Trophoblast cell (in vitro differentiated cells and primary cell): ENCODE data around the gene BAAT.

Experiments
- DNase-seq, 2 donors: peaks; one replicate each; pipeline ENCODE4 v3.0.0-alpha.2; 2016
- H2AFZ ChIP-seq: 2 replicates; pipeline ENCODE4 v1.6.1; 2013; ENCODE audit warnings: low read length, moderate library complexity, mild to moderate bottlenecking; ENCODE audit not compliant: insufficient read depth, poor library complexity
- H2AK5ac ChIP-seq: 2 replicates; pipeline ENCODE4 v1.6.1; 2013; ENCODE audit warnings: mild to moderate bottlenecking, low read length
- H2BK120ac ChIP-seq: 2 replicates; pipeline ENCODE4 v1.6.1; 2013; ENCODE audit warnings: low read length, mild to moderate bottlenecking, moderate library complexity; ENCODE audit not compliant: insufficient read depth, poor library complexity
- H2BK12ac ChIP-seq: 2 replicates; pipeline ENCODE4 v1.6.1; 2013; ENCODE audit warnings: mild to moderate bottlenecking, low read length, moderate library complexity
- H2BK5ac ChIP-seq: 2 replicates; pipeline ENCODE4 v1.6.1; 2013; ENCODE audit warnings: low read length, low read depth, moderate library complexity, mild to moderate bottlenecking; ENCODE audit not compliant: poor library complexity
- H3K14ac ChIP-seq: 2 replicates; pipeline ENCODE4 v1.6.1; 2013; ENCODE audit warnings: mild to moderate bottlenecking, low read length
- H3K18ac ChIP-seq: 2 replicates; pipeline ENCODE4 v1.6.1; 2013; ENCODE audit warnings: mild to moderate bottlenecking, low read length
- H3K23ac ChIP-seq: 2 replicates; pipeline ENCODE4 v1.6.1; 2013; ENCODE audit warnings: low read length
- H3K27ac ChIP-seq: 2 replicates; pipeline ENCODE4 v1.5.1; 2013; ENCODE audit warnings: low read depth, mild to moderate bottlenecking, inconsistent platforms, low read length, moderate library complexity
- H3K27me3 ChIP-seq: 2 replicates; pipeline ENCODE4 v1.6.1; 2013; ENCODE audit warnings: inconsistent platforms, mild to moderate bottlenecking, low read length, moderate library complexity; ENCODE audit not compliant: insufficient read depth
- H3K36me3 ChIP-seq, 2 experiments: 1 replicate in 1 of 2; 2 replicates in 1 of 2; pipeline ENCODE4 v1.6.1; 2013; ENCODE audit warnings: low read length in 2 of 2, mild to moderate bottlenecking in 2 of 2, moderate library complexity in 1 of 2; ENCODE audit not compliant: insufficient read depth in 2 of 2, control insufficient read depth in 1 of 2
- H3K4ac ChIP-seq: 2 replicates; pipeline ENCODE4 v1.6.1; 2013; ENCODE audit warnings: low read depth, mild to moderate bottlenecking, low read length, moderate library complexity
- H3K4me1 ChIP-seq, 2 experiments: 1 replicate in 1 of 2; 2 replicates in 1 of 2; pipeline ENCODE4 v1.6.1; 2013; ENCODE audit warnings: low read length in 2 of 2, mild to moderate bottlenecking in 2 of 2, moderate library complexity in 1 of 2; ENCODE audit not compliant: insufficient read depth in 2 of 2, control insufficient read depth in 1 of 2
- H3K4me2 ChIP-seq: 2 replicates; pipeline ENCODE4 v1.6.1; 2013; ENCODE audit warnings: inconsistent platforms, mild to moderate bottlenecking, low read length, moderate library complexity
- H3K4me3 ChIP-seq: 2 replicates; pipeline ENCODE4 v1.5.1; 2013; ENCODE audit warnings: mild to moderate bottlenecking, low read depth, low read length, inconsistent platforms
- H3K79me1 ChIP-seq: one replicate; pipeline ENCODE4 v1.6.1; 2013; ENCODE audit warnings: low read length
- H3K79me2 ChIP-seq: 2 replicates; pipeline ENCODE4 v1.6.1; 2013; ENCODE audit warnings: low read length, mild to moderate bottlenecking; ENCODE audit not compliant: control insufficient read depth, insufficient read depth, poor library complexity
- H3K9ac ChIP-seq: 2 replicates; pipeline ENCODE4 v1.6.1; 2013; ENCODE audit warnings: mild to moderate bottlenecking, low read length
- H3K9me3 ChIP-seq: 2 replicates; pipeline ENCODE4 v1.6.1; 2013; ENCODE audit warnings: low read depth, mild to moderate bottlenecking, control low read depth, inconsistent platforms, low read length; ENCODE audit not compliant: insufficient read depth
- H4K12ac ChIP-seq: 2 replicates; pipeline ENCODE4 v1.6.1; 2013; ENCODE audit warnings: low read depth, mild to moderate bottlenecking, low read length, moderate library complexity
- H4K8ac ChIP-seq: 2 replicates; pipeline ENCODE4 v1.6.1; 2013; ENCODE audit warnings: low read depth, mild to moderate bottlenecking, low read length, moderate library complexity
- H4K91ac ChIP-seq: one replicate; pipeline ENCODE4 v1.6.1; 2013; ENCODE audit warnings: low read depth, mild to moderate bottlenecking, low read length, moderate library complexity
- WGBS: extraction: QIAGEN DNeasy Blood & Tissue Kit; methylation state at CpG from one replicate; pipeline ENCODE4 v1.1.7; 2013; ENCODE audit warnings: missing lambda C conversion rate; ENCODE audit not compliant: insufficient read length, insufficient coverage; ENCODE audit errors: extremely low coverage; 5-methylcytosine and 5-hydroxymethylcytosine counted together

The BAAT gene

DNA sequence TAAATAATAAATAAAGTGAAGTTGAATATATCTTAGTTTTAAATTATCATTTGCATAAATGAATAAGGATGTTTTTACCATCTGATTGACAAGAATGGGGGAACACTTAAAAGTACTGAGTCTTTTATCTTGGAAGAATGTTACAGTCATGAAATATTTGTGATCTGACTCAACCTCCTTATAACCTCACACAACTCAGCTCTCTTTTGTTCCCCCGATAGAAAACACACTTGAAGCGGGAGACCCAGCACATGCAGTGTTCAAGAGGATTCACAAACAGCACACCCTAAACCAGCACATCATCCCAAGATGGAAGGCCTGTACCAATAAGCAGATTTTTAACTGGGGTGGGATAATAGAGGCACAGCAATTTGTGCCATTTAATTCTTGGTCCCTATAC, 15.5 kb downstream of the BAAT start:
- H3K4ac ChIP-seq: no peak overlapping the region
- no peak overlapping the region for H3K9ac ChIP-seq
- H3K14ac ChIP-seq: no peak overlapping the region
- H2BK5ac ChIP-seq: no peak overlapping the region
- peak in 1 of 2 donors; percentile 21 for DNase-seq
- H3K27ac ChIP-seq: no peak overlapping the region
- WGBS: no CpG with 5 or more reads among the region's 2 CpGs
- H3K23ac ChIP-seq: no peak overlapping the region
- no peak overlapping the region for H3K4me2 ChIP-seq
- H3K9me3 ChIP-seq: no peaks in the 10 kb centered on the region
- H3K4me3 ChIP-seq: no peak overlapping the region
- H3K79me2 ChIP-seq: no peaks in the 10 kb centered on the region
- H2BK12ac ChIP-seq: no peak overlapping the region
- no peak overlapping the region for H4K8ac ChIP-seq
- no peak overlapping the region for H3K18ac ChIP-seq
- no peaks in the 10 kb centered on the region for H3K4me1 ChIP-seq
- no peaks in the 10 kb centered on the region for H3K36me3 ChIP-seq
- no peaks in the 10 kb centered on the region for H3K79me1 ChIP-seq
- no peak overlapping the region for H2BK120ac ChIP-seq
- H4K12ac ChIP-seq: no peak overlapping the region
- no peak overlapping the region for H2AK5ac ChIP-seq
- no peaks in the 10 kb centered on the region for H3K27me3 ChIP-seq
- no peak overlapping the region for H2AFZ ChIP-seq
- no peak overlapping the region for H4K91ac ChIP-seq

DNA sequence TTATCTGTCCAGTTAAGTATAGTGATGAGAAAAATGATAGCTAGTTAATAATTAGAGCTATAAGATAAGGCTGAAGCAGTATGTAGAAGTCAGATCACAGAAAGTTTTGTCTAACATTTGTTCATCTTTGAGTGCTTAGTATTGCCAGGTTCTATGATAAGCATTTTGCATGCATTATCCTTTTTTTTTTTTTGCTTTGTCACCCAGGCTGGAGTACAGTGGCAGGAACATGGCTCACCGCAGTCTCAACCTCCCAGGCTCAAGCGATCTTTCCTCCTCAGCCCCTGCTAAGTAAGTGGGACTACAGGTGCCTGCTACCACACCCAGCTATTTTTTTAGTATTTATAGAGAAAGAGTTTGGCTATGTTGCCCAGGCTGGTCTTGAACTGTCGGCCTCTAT, 17.5 kb downstream of the BAAT start:
- DNase-seq: no peak
- Histone ChIP-seq H3K18ac (no peak overlapping the region), H4K12ac (no peak overlapping the region), H3K79me2 (no peaks in the 10 kb centered on the region), H2AFZ (no peak overlapping the region), H3K27me3 (no peaks in the 10 kb centered on the region), H2AK5ac (no peak overlapping the region), H3K9me3 (no peaks in the 10 kb centered on the region), H3K4me2 (no peak overlapping the region), H3K14ac (no peak overlapping the region), H3K4me1 (no peaks in the 10 kb centered on the region), H3K36me3 (no peaks in the 10 kb centered on the region), H3K27ac (no peak overlapping the region), H4K8ac (no peak overlapping the region), H2BK5ac (no peak overlapping the region), H3K23ac (no peak overlapping the region), H3K4me3 (no peak overlapping the region), H3K9ac (no peak overlapping the region), H3K4ac (no peak overlapping the region), H2BK12ac (no peak overlapping the region), H2BK120ac (no peak overlapping the region), H4K91ac (no peak overlapping the region), H3K79me1 (no peaks in the 10 kb centered on the region)
- no CpG with 5 or more reads among the region's 3 CpGs for WGBS

DNA sequence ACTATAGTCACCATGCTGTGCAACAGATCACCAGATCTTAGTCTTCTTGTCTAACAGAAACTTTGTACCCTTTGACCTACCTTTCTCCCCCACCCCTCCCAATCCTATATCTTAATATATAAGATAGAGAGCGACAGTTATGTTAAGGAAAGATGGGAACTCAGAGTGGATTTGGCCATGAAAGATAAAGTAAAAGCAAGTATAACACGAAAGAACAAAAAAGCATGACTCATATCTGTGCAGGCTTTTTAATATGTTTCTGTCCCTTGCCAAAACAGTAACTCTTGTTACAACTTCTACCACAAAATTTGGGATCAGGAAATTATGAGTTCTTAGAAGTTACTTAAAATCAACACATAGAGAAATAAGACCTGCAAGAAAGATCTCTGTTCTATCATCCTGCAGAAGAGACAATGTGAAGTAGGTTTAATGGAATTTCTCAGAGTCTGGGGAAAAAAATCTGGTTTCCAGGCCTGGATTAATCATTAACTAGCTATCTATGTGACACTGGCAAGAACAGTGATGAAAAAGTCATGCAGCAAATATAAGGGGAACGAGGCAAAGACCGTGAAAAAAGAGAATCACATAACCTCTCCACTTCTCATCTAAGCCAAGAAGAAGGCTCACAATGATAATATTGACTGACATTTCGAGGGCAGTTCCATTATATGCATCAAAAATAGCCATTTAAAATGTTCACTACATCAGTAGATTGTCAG, 18.6 kb downstream of the BAAT start:
- no peak overlapping the region for H2BK120ac ChIP-seq
- no peaks in the 10 kb centered on the region for H3K79me1 ChIP-seq
- no peak overlapping the region for H4K8ac ChIP-seq
- H4K12ac ChIP-seq: no peak overlapping the region
- H3K9me3 ChIP-seq: no peaks in the 10 kb centered on the region
- H3K4me3 ChIP-seq: no peak overlapping the region
- no peak overlapping the region for H3K23ac ChIP-seq
- no CpG with 5 or more reads among the region's 5 CpGs for WGBS
- no peak overlapping the region for H3K14ac ChIP-seq
- H3K9ac ChIP-seq: no peak overlapping the region
- H2BK5ac ChIP-seq: no peak overlapping the region
- H3K79me2 ChIP-seq: no peaks in the 10 kb centered on the region
- H3K4me2 ChIP-seq: no peak overlapping the region
- no peaks in the 10 kb centered on the region for H3K36me3 ChIP-seq
- no peak overlapping the region for H3K18ac ChIP-seq
- H2BK12ac ChIP-seq: no peak overlapping the region
- H3K4ac ChIP-seq: no peak overlapping the region
- H3K27me3 ChIP-seq: no peaks in the 10 kb centered on the region
- no peak overlapping the region for H2AFZ ChIP-seq
- no peak overlapping the region for H4K91ac ChIP-seq
- no peak for DNase-seq
- H2AK5ac ChIP-seq: no peak overlapping the region
- H3K4me1 ChIP-seq: no peaks in the 10 kb centered on the region
- no peak overlapping the region for H3K27ac ChIP-seq

DNA sequence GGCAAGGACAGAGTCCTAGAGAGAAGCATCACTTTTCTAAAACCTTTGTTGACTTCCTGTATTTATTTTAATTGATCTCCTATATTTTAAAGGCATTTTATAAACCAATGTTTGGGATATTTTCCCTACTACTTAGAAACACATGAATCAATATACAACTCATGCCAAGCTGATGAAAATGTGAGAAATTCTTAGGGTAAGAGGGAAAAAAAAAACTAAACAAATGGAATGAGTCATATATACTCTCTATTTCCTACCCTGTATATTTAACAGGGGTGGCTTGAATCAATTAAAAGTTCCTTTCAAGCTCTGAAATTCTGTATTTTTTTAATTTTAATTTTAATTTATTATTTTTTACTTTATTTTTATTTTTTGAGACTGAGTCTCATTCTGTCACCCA, 19.6 kb downstream of the BAAT start:
- H4K12ac ChIP-seq: no peak overlapping the region
- H2BK120ac ChIP-seq: no peak overlapping the region
- no peak overlapping the region for H3K4me2 ChIP-seq
- H3K23ac ChIP-seq: no peak overlapping the region
- no peak overlapping the region for H3K4ac ChIP-seq
- H3K4me1 ChIP-seq: no peaks in the 10 kb centered on the region
- no peak overlapping the region for H2AK5ac ChIP-seq
- no peaks in the 10 kb centered on the region for H3K9me3 ChIP-seq
- no peak overlapping the region for H3K27ac ChIP-seq
- H3K14ac ChIP-seq: no peak overlapping the region
- H3K9ac ChIP-seq: no peak overlapping the region
- H2BK5ac ChIP-seq: no peak overlapping the region
- H3K36me3 ChIP-seq: no peaks in the 10 kb centered on the region
- H4K91ac ChIP-seq: no peak overlapping the region
- no peaks in the 10 kb centered on the region for H3K27me3 ChIP-seq
- no peak overlapping the region for H2BK12ac ChIP-seq
- H3K79me2 ChIP-seq: no peaks in the 10 kb centered on the region
- H4K8ac ChIP-seq: no peak overlapping the region
- H3K4me3 ChIP-seq: no peak overlapping the region
- H3K79me1 ChIP-seq: no peaks in the 10 kb centered on the region
- no peak overlapping the region for H3K18ac ChIP-seq
- no peak for DNase-seq
- no peak overlapping the region for H2AFZ ChIP-seq
